HG03432 (cell line): Measurements from ENCODE around the gene ARHGAP6.
"Not testable (repeated sequence)": the region's sequence is repeated elsewhere in the genome, so short reads cannot be mapped to it uniquely, and the experiment has no call there.

Experiments used
- ATAC-seq: cut with Tn5 transposase; IDR thresholded peaks from one replicate; pipeline ENCODE4 v1.9.1; 2021; ENCODE audit warnings: mild to moderate bottlenecking, moderate library complexity; ENCODE audit not compliant: unreplicated experiment

Gene ARHGAP6

DNA sequence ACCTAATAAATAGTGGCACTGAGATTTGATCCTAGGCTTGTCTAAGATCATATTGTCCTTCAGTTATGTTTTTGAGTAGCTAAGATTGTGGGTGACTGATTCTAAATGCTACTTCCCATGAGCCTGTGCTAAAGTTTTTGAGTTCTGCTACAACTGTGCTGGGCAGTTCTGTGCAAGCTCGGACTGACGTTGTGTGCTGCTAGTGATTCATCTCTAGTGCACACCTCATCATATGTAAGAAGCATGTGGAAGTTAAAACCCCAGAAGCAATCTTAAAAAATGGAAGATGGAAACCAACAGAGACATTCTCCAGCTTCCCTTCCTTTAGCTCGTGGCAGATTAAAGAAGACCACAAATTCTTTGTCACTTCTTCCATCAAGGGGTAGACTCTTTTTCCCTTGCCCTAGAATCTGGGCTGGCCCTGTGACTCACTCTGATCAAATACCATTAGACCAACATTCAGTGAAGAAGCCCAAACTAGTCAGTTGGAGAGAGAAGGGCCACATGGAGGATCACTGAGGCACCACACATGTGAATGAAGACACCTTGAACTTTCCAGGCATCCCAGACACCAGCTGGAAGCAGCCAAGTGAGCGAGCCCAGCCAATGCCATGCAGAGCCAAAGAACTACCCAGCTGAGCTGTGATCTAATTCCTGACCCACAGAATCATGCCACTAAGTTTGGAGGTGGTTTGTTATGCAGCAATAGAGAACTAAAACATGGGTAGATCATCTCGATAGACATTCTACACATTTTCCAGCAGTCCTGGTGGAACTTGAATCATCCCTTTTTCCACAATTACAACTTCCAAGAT, 16.8 kb downstream of the ARHGAP6 start:
- ATAC-seq, result no peak

DNA sequence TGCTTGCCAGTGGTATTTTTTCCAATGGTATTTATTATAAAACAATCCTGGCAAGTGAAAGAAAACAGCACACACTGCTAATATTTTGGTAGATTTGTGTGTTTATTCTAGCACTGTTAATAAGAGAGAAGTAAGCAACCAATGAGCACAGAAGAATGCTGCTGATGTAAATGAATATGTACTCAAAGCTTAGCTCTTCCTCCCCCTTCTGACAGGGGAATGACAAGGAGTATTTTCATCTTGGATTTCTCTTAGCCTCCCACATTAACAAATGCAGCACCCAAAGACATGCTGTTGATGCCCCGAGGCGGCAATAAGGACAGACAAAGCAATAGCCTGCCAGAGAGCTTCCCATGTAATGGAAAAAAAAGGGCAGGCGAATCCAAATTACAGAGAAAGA, 18.6 kb downstream of the ARHGAP6 start:
- ATAC-seq, result no peak

DNA sequence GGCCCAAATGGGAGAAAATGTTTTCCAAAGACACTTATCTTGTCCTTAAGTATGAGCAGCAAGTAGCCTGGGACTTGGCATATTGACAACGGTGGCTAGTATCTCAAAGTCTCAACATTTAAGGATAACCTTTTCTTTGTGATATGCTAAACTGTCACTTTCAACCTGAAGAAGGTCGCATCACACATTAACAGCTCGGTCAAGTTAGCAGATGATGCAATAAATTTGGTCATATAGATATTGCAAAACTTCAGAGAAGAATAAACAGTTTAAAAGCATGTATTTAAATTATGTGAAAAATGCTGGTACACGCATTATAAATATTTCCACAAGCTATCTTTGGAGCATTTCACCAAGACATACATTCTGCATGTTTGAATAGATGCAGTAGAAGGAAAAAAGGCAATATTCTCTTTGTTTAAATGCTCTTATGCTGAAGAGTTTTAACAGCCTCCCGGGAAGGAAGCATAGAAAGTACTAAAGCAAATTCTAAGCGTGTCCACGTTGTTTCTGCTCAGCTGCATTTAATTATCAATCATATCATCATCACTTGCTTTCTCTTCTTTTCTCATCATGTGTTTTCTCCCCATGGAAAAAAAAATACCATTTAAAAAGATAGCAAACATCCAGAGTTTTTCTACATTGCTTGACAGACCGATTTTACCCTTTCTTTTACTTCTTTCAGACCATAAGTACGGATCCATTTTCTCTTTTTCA, 24.2 kb downstream of the ARHGAP6 start:
- no peak for ATAC-seq

DNA sequence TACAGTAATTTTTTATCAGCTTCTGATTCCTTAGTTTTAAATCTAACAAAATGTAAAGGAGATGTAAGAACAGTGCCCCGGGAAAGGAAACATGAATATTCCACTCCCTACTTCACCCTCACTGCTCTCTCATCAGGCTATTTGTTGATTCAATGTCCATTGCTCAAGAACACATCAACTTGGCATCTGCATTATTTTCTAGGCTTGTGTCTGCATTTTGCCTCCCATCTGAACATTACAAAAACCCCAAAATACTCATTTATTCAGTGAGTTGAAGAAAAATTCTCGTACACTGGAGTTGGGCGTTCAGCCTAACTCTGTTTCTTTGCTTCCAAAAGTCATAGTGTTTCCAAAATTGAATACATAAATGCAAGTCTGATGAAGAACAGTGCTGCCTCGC, 25.6 kb downstream of the ARHGAP6 start:
- no peak for ATAC-seq

DNA sequence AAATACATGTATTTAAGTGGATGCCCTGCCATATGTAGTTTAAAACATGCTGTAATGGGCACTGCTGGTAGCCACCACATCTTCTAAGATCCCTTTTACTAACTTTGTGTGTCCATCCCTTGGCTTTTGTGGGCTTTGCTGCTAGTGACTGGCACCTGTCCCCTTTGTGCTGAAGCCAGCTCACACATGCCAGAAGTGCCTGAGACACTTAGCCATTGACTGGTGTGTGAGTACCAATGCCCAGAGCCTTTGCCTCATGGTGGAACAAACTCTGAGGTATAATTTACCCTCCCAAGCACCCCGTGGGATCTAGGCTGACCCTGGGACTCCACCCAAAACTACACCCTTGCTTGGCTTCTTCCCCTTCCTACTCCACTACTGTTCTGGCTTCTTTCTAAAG, 33.0 kb downstream of the ARHGAP6 start:
- no peak for ATAC-seq

DNA sequence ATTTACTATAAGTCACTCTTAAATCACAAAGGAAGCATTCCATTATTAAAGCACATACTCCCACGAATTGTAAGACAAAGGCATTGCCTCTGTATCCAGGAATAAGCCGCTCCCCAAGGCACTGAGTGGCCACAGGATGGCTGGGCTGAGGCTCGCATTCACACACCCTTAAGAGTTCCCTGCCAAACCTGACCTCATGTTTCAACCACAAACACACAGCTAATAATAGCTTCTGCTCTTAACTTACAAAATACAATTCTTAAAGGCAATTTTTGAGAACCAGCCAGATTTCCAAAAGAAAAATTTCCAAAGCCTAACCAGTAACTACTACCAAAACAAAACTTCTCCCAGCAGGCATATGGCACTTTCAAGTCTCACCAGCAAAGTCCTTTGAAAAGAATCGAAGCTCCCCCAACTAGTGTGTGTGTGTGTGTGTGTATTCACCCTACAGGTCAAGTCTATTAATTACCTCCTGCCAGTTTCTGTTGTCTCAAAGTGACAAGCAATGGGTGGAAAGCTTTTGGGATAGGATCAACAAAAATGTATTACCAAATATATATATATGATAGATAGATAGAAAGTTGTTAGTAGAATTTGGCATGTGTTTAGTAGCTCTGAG, 36.0 kb downstream of the ARHGAP6 start:
- ATAC-seq, result peak; percentile 91

DNA sequence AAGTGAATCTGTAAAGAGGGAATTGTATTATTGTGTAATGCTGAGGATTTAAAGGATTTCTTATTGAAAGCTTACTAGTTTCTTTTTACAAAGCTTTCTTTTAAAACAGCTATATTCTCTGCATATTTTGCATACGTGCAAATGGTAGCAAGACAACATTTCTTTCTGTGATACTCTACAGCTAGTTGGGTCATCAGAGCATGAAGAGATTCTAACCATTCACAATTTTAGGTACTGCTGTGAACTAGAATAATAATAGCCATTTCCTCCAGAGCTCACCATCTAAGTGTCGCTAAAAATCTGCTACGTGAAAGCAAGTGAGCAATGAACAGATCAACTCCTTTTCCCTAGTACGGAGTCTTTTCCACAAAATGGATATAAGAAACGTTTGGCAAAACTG, 37.3 kb downstream of the ARHGAP6 start:
- peak; percentile 52 for ATAC-seq

DNA sequence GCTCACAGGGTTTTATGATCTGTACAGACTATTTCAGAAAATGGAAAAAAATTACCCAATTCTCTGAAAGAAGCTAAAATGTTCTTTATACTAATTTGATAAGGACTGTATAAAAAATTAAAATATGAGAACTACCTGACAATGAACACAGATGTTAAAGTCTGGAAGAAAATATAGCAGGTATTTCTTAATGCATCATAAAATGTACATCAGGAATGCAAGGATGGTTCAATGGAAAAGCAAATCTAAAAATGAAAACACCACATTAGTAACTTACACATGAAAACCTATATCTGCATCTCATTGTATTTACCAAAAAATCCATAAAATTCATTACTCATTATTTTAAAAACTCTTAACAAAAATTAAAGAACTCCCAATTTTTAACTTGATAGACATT, 39.4 kb downstream of the ARHGAP6 start:
- ATAC-seq, result no peak

DNA sequence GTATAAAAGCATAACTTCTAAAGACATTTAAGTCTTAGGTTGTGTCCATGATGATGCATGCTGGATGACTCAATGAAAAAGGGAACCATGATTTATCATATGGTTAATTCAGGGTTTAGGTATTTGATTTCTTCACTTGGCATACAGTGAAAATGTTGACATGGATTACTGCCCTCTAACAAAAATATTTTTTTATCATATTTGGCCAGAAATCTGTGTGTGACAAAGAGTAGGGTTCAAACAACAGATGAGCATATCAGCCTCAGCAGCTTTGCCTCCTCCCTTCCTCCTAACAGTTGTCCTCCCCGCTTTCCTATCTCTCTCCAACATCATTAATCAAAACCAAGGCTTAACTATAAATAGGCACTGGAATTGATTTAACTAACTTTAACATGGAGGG, 46.3 kb downstream of the ARHGAP6 start:
- ATAC-seq, result no peak

DNA sequence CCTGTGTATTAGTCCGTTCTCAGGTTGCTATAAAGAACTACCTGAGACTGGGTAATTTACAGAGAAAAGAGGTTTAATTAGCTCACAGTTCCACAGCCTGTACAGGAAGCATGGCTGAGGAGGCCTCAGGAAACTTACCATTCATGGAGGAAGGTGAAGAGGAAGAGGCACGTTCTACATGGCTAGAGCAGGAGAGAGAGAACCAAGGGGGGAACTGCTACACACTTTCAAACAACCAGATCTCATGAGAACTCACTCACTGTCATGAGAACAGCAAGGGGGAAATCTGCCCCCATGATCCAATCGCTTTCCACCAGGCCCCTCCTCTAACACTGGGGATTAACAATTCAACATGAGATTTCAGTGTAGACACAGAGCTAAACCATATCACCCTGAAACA, 51.5 kb downstream of the ARHGAP6 start:
- ATAC-seq, result not testable (repeated sequence)

DNA sequence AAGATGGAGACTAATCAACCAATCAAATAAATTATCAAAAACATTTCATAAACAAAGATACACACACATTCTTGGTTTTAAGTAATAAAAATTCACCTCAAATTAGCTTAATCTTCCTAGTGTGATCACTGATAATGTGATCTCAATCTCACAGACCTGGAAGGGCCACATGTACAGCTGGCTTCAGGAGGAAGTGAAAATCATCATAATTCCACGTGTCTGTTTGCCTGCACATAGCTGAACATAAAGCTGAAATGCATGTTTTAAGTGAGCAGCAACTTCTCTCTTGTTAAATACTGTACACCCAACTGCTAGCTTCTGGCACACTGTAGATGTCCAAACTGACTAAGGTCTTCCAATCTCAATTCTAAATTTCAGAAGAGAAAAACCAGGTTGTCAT, 53.8 kb downstream of the ARHGAP6 start:
- ATAC-seq, result no peak

DNA sequence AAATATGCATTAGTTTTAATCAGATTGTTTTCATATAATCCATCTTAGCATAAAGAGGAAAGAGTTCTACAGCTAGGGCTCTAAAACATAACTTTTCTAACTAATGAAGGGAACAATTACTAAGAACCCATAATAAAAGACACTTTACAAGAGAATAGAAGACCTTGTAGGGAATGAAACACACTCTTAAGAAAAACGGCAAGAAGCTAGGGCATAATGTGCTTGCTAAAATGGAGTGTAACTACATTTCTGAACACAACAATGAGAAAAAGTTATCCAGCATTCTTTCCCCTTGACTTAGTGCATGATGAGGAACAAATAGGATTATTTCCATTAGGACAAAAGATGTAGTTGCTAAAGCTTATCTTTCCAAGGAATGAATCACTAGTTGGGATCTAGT, 54.6 kb downstream of the ARHGAP6 start:
- ATAC-seq, result no peak

DNA sequence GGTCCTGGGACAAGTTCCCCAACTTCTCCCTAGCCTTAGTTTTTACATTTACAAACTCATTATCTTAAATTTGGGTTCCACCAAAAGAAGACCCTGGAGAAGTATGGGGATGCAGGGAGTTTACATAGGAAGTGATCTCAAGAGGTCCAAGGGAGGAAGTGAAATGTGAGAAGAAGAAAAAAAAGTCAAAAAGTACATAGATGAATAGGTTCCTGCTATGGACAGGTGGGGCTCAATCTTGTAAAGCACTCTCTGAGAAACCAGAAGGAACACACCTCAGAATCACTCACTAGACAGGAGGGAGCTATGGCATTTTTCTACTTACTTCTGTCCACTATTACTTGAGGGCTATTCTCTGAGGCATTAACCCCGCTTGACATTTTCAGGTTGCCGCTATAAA, 56.6 kb downstream of the ARHGAP6 start:
- peak; percentile 63 for ATAC-seq

DNA sequence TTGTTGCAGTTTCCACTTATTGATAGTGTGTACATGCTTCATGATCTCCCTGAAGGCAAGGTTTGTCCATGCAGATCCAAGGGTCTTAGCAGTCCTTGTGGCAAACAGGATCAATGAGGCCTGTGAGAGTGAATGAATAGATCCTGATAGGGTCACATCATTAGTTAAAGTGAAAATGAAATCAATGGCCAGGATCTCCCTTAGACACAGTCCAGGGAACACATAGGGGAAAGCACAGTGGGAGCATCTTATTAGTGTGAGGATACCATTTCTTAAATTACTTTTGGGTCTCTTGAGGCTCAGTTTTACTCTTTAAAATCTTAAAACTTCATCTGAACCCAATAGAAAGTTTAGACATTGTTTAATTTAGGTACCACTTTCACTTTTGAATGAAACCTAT, 59.3 kb downstream of the ARHGAP6 start:
- no peak for ATAC-seq

DNA sequence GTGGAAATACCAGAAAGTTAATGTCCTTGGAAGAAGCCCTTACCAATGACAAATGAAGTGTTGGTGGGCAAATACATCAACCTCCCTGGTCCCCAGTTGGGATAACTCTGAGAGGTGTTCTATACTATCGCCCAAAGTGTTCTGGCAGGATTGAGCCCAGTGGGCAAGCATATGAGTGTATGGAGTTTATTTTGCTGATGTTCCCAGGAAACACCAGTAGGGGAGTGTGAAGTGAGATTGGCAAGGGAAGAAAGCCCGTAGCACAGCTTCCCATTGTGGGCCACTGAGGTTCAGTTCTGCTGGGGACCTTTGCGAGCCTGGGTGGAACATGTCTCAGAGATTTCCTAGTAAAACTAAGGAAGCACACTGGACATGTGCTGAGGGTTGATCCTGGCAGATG, 65.1 kb downstream of the ARHGAP6 start:
- ATAC-seq, result no peak

DNA sequence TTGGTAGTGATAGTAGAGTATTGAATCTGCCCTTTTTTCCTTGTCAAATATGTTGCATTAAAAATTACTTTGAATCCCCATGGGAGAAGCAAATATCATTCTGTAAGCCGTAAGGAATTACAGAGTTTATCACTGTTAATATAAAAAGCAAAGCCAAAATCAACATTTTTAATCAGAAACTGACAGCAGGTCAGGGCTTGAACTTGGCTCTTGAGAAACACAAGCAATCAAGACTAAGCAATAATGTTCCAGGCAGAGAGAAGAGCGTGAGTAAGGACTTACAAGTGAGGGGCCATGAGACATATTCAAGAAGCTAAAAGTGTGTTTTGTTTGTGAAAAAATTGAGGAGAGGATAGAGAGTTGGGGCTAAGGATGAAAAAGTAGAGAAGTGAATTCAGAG, 68.2 kb downstream of the ARHGAP6 start:
- ATAC-seq, result no peak

DNA sequence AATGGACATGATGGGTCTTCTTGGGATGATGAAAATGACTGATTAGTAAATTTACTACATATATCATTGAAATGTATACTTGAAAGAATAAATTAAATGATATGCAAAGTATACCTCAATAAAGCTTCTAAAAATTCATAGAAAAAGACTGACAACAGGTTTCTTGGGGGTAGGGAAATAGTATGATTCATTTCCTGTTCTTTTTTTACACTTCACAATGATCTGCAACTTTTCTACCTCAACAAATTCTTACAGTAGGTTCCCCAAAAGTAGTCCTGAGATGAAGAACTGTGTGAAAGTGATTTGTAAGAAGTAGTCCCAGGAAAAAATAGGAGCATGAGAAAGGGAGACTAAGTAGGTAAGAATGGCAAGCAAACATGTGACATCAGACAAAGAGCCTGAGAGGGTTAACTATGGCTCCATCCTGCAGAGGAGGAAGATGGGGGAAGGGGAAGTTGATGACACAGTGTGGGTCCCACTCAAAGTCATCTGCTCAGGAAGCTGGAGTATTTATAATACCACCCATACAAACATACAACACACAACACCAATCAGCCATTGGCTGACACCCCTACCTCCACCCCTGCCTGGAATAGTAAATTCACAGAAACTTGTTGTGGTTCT, 73.9 kb downstream of the ARHGAP6 start:
- peak; percentile 62 for ATAC-seq

DNA sequence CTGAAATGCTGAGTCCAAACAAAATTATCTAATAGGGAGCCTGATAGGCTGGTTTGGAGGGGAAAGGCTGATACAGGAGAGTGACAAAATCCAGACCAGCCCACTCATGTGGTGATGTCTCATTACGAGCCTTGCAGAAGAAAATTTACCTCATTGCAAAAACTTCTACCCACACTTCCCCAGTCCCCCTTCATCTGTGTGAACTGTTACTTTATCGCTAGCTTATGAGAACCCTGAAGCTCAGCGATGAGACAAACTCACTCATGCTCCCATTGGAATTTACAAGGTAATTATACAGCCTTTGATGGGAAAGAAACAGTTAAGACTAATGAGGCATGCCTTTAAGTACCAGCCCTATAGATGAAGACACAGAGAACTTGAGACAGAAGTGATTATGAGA, 76.1 kb downstream of the ARHGAP6 start:
- ATAC-seq, result no peak

DNA sequence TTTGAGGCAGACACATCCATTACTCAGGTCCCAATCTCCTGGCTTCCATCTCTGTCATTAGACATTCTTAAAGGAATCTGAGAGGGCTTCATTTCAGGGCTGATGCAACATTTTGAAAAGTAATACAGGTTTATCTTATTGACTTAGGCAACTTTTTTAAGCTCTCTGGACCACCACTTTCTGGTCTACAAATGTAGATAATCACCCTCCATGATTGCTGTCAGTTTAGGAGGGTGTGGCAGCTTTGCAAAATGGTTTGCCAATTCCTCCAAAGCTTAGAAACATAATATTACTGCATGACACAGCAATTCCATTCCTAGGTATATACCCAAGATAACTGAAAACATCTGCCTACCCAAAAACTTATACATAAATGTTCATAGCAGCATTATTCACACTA, 77.6 kb downstream of the ARHGAP6 start:
- no peak for ATAC-seq

DNA sequence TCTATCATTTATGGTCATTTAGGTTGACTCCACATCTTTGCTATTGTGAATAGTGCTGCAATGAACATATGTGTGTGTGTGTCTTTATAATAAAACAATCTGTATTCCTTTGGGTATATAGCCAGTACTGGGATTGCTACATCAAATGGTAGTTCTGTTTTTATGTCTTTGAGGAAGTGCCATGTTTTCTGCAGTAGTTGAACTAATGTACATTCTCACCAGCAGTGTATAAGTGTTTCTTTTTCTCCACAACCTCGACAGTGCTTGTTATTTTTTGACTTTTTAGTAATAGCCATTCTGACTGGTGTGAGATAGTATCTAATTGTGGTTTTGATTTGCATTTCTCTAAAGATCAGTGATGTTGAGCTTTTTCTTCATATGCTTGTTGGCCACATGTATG, 80.5 kb downstream of the ARHGAP6 start:
- ATAC-seq, result peak; percentile 50

DNA sequence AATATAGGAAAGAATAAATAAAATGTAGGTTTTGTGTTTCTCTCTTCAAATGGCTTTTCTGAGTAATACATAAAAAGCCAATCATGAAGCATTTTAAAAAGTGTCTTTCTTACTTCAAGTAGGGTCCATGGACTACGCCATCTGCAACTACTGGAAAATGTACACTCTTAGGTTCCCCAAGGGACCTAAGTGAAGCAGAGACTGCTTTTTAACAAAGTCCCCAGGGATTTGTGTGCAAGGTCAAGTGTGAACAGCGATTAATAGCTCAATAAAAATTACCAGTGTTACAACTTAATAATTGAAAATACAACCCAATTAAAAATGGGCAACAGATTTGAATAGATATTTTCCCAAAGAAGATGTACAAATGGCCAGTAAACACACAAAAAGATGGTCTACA, 84.9 kb downstream of the ARHGAP6 start:
- no peak for ATAC-seq
